Lower leg skin (tissue), 4 donors: Measurements from ENCODE around the gene MCRIP1. TPM values are rescaled to one million over a fixed set of nuclear protein-coding genes. Genes with fewer than 3 reads are reported as not detected.

Experiments
- DNase-seq, 2 donors: peaks; one replicate each; pipeline ENCODE4 v3.0.0-alpha.2; 2019; ENCODE audit warnings: low spot score in 2 of 2
- H3K4me3 ChIP-seq: fragments of 200-600 bp; sonication (generic); 2 replicates; pipeline ENCODE4 v1.5.1; 2017; ENCODE audit warnings: mild to moderate bottlenecking, low read depth; ENCODE audit not compliant: poor library complexity, severe bottlenecking
- CTCF ChIP-seq, 3 donors: fragments of 450-650 bp; IDR thresholded peaks; one replicate each; pipeline ENCODE4 v1.5.1; 2016; ENCODE audit warnings: antibody characterized with exemption in 3 of 3, mild to moderate bottlenecking in 3 of 3, moderate library complexity in 2 of 3
- POLR2A ChIP-seq, 2 donors: fragments of 450-650 bp; IDR thresholded peaks; one replicate each; pipeline ENCODE4 v1.6.1; 2016 to 2017; ENCODE audit warnings: antibody characterized with exemption in 2 of 2, mild to moderate bottlenecking in 1 of 2, moderate library complexity in 1 of 2
- WGBS, 2 donors: methylation state at CpG; one replicate each; pipeline ENCODE4 v1.1.5; 2018; 5-methylcytosine and 5-hydroxymethylcytosine counted together
- intact Hi-C: fragments of 100-400 bp; cut with DNase I; formaldehyde crosslinking; loops from one replicate; pipeline ENCODE4 v1.15.0; 2023; ENCODE audit warnings: low total_unique reads
- total RNA-seq, 4 donors: library from RNA; depleted of rRNA; stranded (reverse); fragments of >200 nt; gene quantifications; one replicate each; pipeline ENCODE4 v1.1.0, GENCODE V29; 2016

Gene MCRIP1
- total RNA-seq, 4 donors from 2014 or later: 21.6 to 41.0 (median 28.8) TPM

DNA sequence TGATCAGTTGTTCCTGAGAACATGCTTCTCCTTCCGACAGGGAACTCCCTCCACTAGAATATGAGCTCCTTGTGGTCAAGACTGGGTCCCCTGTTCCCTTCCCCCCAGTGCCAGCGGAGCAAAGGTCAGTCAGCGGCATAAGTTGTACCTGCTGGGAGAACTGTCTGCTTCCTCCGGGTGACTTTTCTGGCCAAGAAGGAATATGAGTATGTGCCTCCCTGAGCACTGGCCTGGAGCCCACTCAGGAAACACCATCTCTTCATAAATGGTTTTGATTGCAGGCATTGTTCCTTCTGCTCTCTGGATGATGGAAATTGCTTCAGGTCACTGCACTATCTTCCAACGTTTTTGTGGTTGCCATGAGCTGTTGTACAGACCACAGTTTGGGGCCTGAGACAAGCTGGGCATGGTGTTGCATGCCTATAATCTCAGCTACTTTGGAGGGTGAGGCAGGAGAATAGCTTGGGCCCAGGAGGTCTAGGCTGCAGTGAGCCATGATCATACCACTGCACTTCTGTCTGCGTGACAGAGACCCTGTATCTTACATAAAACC lies 30.1 kb upstream of the MCRIP1 start:
- no peak overlapping the region for H3K4me3 ChIP-seq
- 71 to 79% methylated on average over 6 of the region's 6 CpGs for WGBS, 2 donors
- no peak for DNase-seq
- intact Hi-C loops: no loop called here
- TF ChIP-seq POLR2A (IDR thresholded peaks at IDR 0.05) (no peak), CTCF (IDR thresholded peaks at IDR 0.05) (no peak)

GRCh38 chr17:81860756-81861568 lies 27.9 kb upstream of the MCRIP1 start:
- 0% methylated on average over 43 to 48 of the region's 74 CpGs for WGBS, 2 donors
- peak; percentile 99 to 100 for DNase-seq
- TF ChIP-seq POLR2A (IDR thresholded peaks at IDR 0.05): peak in 1 of 2 donors; percentile 98
- peak in 1 of 3 donors; percentile 88 for TF ChIP-seq CTCF (IDR thresholded peaks at IDR 0.05)
- peak overlapping the region; percentile 49 for H3K4me3 ChIP-seq
- intact Hi-C loops: no loop called here

DNA sequence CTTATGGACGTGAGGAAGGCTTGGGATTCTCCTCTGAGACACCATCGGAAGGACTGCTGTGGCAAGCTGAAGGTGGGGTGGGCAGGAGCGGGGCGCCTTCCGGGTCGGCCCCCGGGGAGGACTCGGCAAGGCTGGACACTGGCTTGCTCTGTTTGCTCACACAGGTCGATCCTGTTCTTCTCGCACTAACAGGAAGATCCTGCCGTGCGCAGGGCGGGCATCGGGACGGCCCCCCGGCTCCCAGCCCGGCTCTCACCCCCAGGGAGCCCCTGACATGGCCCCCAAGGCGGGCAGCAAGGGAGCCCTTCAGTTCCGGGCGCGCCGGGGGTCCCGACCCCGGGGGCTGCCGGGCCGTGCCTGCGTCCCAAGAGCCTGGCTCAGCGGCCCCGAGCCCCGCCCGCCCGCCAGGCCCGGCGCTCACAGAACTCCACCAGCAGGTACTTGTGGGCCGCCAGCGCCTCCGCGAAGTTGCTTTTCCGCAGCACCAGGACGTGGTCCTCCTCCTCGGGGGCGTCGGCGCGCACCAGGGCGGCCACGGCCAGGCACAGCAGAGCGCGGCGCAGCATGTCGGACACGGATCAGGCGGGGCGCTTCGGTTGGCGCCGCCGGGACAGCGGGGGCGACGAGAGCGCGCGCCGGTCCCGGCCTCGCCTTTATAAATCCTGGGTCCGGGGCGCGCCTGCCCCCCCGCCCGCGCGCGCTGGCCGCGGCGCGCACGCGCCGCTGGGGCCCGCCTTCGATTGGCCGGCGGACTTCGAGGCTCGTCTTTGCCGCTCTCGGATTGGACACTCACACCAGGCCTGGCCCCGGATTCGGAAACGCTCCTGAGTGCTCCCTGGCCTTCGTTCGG lies 27.0 kb upstream of the MCRIP1 start, which contains the start of gene P4HB:
TSS of gene P4HB (minus strand) at position 630 of the 850 bp plus-strand sequence. CDS start at position 566, 64 bp downstream.
- DNase-seq: no peak

GRCh38 chr17:81858967-81859905 lies 26.1 kb upstream of the MCRIP1 start:
- peak overlapping the region; percentile 87 for H3K4me3 ChIP-seq
- no peak for DNase-seq
- no peak for TF ChIP-seq CTCF (IDR thresholded peaks at IDR 0.05)
- no peak for TF ChIP-seq POLR2A (IDR thresholded peaks at IDR 0.05)
- intact Hi-C loops: no loop called here
- WGBS, 2 donors: 51 to 54% methylated on average over 23 of the region's 23 CpGs

More for the DNA sequence above, 27.0 kb upstream of the MCRIP1 start, which contains the start of gene P4HB:
- WGBS, 2 donors: 0% methylated on average over 16 to 33 of the region's 95 CpGs
- TF ChIP-seq POLR2A (IDR thresholded peaks at IDR 0.05) (no peak), CTCF (IDR thresholded peaks at IDR 0.05) (no peak)
- H3K4me3 ChIP-seq: peak within 1 kb of the TSS; percentile 87
- intact Hi-C loops: no loop called here
